ENCODE measurements around the gene ZIM2.

DNA sequence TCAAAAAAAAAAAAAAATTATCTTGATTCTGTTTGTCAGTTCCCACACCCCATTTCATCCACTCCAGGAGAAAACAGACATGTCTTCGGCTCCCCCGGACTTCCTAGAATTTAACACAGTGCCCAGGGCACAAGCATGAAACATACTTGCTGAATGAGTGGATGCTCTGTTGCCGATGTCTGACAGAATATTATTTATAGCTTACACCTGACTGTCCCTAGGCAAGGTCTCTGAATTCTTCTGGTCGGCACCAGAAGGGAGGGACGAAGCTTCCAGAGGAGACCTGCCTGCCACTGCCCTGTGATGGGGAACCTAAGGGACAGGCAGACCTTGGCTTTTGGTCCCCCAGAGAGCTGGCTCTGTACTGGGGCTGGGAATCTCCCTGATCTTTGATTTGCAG, 43.9 kb upstream of the ZIM2 start:
- no peak for TF ChIP-seq TAF1 (IDR thresholded peaks at IDR 0.05; ENCODE audit: borderline replicate concordance, low read depth, low read length)
- TF ChIP-seq NR2C2 (IDR thresholded peaks at IDR 0.05; ENCODE audit: borderline replicate concordance, control insufficient read depth, insufficient read length, low read depth), result no peak
- TF ChIP-seq BCL11A (IDR thresholded peaks at IDR 0.05; ENCODE audit: low read depth, low read length), result no peak
- no peak for TF ChIP-seq EP300 (IDR thresholded peaks at IDR 0.05; ENCODE audit: borderline replicate concordance in 1 of 2, control insufficient read depth in 1 of 2, low read depth in 2 of 2, low read length in 2 of 2)
- TF ChIP-seq HDAC6 (IDR thresholded peaks at IDR 0.05; ENCODE audit: unreplicated experiment), result no peak
- TF ChIP-seq JUNB (IDR thresholded peaks at IDR 0.05), result no peak
- TF ChIP-seq NR2C1 (IDR thresholded peaks at IDR 0.05), result no peak
- no peak for TF ChIP-seq JUND (IDR thresholded peaks at IDR 0.05; ENCODE audit: low read depth, low read length)
- TF ChIP-seq POLR2A (IDR thresholded peaks at IDR 0.05; ENCODE audit: low read depth, low read length), result no peak
- TF ChIP-seq, protein P1, sequence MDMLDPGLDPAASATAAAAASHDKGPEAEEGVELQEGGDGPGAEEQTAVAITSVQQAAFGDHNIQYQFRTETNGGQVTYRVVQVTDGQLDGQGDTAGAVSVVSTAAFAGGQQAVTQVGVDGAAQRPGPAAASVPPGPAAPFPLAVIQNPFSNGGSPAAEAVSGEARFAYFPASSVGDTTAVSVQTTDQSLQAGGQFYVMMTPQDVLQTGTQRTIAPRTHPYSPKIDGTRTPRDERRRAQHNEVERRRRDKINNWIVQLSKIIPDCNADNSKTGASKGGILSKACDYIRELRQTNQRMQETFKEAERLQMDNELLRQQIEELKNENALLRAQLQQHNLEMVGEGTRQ (IDR thresholded peaks at IDR 0.05; ENCODE audit: borderline replicate concordance, low read depth, low read length), result no peak
